ENCODE data around the gene OXA1L. TPM values are rescaled to one million over a fixed set of nuclear protein-coding genes. Genes with fewer than 3 reads are reported as not detected.
"Not testable (repeated sequence)": the region's sequence is repeated elsewhere in the genome, so short reads cannot be mapped to it uniquely, and the experiment has no call there.

Gene OXA1L
- total and polyA plus RNA-seq, 2 of the 13 experiments (the other 11 are each of a cell fraction or from before 2014, with no cell fraction given), result 230 to 589 TPM

- H3K9ac ChIP-seq (ENCODE audit: insufficient read depth, low read depth, low read length); in situ Hi-C loops (cut with HindIII; ENCODE audit: extremely low pct_ligation_motif_present, low pct_unique_long_range_greater_than_20kb); BruUV-seq (replicated peaks); POLR2A ChIA-PET; H3K36me3 ChIP-seq (replicated peaks in 1 of 2; ENCODE audit: control insufficient read depth in 1 of 2, insufficient read depth in 2 of 2, low read length in 2 of 2); ATAC-seq; H3K79me2 ChIP-seq (ENCODE audit: insufficient read depth, low read length); H3K9me3 ChIP-seq (ENCODE audit: low read length); H3K4me3 ChIP-seq (replicated peaks in 1 of 3; ENCODE audit: insufficient read depth in 1 of 3, low read depth in 2 of 3, low read length in 3 of 3); H3K27me3 ChIP-seq (ENCODE audit: control insufficient read depth in 1 of 2, insufficient read depth in 2 of 2, low read length in 2 of 2); FAIRE-seq; H4K20me1 ChIP-seq (ENCODE audit: insufficient read depth, low read length); DNase-seq (ENCODE audit: low spot score); H3K4me2 ChIP-seq (ENCODE audit: low read depth, low read length); H2AFZ ChIP-seq (ENCODE audit: low read length); intact Hi-C loops (cut with micrococcal nuclease; ENCODE audit: unreplicated experiment); CTCF ChIA-PET (ENCODE audit: low intra/inter-chr PET ratio, low total read pairs); H3K27ac ChIP-seq (ENCODE audit: extremely low read length, insufficient read depth, low read length): not testable (repeated sequence)
- 0 out of 2 replicates have a peak, but pooled peaks have one; percentile 23 for TF ChIP-seq FOXO4 (CRISPR knock-in tag; conservative IDR thresholded peaks at IDR 0.05)
- 81% methylated on average over 4 of the region's 4 CpGs for whole genome bisulfite sequencing (ENCODE audit: low lambda C conversion rate)
- H3K4me1 ChIP-seq (ENCODE audit: insufficient read depth, low read length), result peaks cover 34% of the 10 kb centered on the region
Measured at GRCh38 chr14:22805235-22805634, 38.7 kb downstream of the OXA1L start.

- POLR2A ChIA-PET, result interaction anchor here (0.7 to 3.4 kb wide), 15 partner anchors 9 to 218 kb away, joined by 3 to 26 read pairs (median 5); partner anchors contain the start of genes DAD1, LRP10, OXA1L and PRMT5
- FAIRE-seq, result peak; percentile 63
- TF ChIP-seq RORA (CRISPR knock-in tag; IDR thresholded peaks at IDR 0.05), result peak; percentile 69; the same call in 1 of the 2 replicates
- no peak for TF ChIP-seq DNMT3B (CRISPR knock-in tag; conservative IDR thresholded peaks at IDR 0.05)
- TF ChIP-seq CREM (IDR thresholded peaks at IDR 0.05), result no peak; the same call in 1 of the 2 replicates
- TF ChIP-seq CREM (CRISPR knock-in tag; IDR thresholded peaks at IDR 0.05), result no peak
- peak; percentile 47; the same call in 1 of the 2 replicates for TF ChIP-seq PATZ1 (CRISPR knock-in tag; IDR thresholded peaks at IDR 0.05)
- 0 out of 2 replicates have a peak, but pooled peaks have one; percentile 40 for TF ChIP-seq DPF2 (CRISPR knock-in tag; IDR thresholded peaks at IDR 0.05; ENCODE audit: borderline replicate concordance, low read depth)
- no peak for TF ChIP-seq DR1 (CRISPR knock-in tag; IDR thresholded peaks at IDR 0.05)
- TF ChIP-seq RXRB (CRISPR knock-in tag; IDR thresholded peaks at IDR 0.05; ENCODE audit: borderline replicate concordance), result peak; percentile 94
- TF ChIP-seq GABPB1 (CRISPR knock-in tag; IDR thresholded peaks at IDR 0.05), result no peak
- TF ChIP-seq NR2C2 (CRISPR knock-in tag; IDR thresholded peaks at IDR 0.05; ENCODE audit: borderline replicate concordance), result peak; percentile 65; the same call in 1 of the 2 replicates
- TF ChIP-seq MED1 (CRISPR knock-in tag; IDR thresholded peaks at IDR 0.05), result peak; percentile 63
- TF ChIP-seq ELF3 (CRISPR knock-in tag; IDR thresholded peaks at IDR 0.05), result 0 out of 2 replicates have a peak, but pooled peaks have one; percentile 4
- TF ChIP-seq HMGA1 (CRISPR knock-in tag; conservative IDR thresholded peaks at IDR 0.05), result no peak
- 0 out of 2 replicates have a peak, but pooled peaks have one; percentile 85 for TF ChIP-seq CC2D1A (CRISPR knock-in tag; IDR thresholded peaks at IDR 0.05)
Measured at GRCh38 chr14:22807432-22808087, 41.1 kb downstream of the OXA1L start.

More at GRCh38 chr14:22807432-22808087, 41.1 kb downstream of the OXA1L start:
- DNase-seq (ENCODE audit: low spot score), result peak; percentile 95
- Histone ChIP-seq H3K4me2 (ENCODE audit: low read depth, low read length) (peak overlapping the region; percentile 34), H3K27me3 (ENCODE audit: control insufficient read depth in 1 of 2, insufficient read depth in 2 of 2, low read length in 2 of 2) (no peaks in the 10 kb centered on the region), H3K36me3 (replicated peaks in 1 of 2; ENCODE audit: control insufficient read depth in 1 of 2, insufficient read depth in 2 of 2, low read length in 2 of 2) (no peaks in the 10 kb centered on the region), H3K9ac (ENCODE audit: insufficient read depth, low read depth, low read length) (no peak overlapping the region), H3K79me2 (ENCODE audit: insufficient read depth, low read length) (no peaks in the 10 kb centered on the region), H3K9me3 (ENCODE audit: low read length) (no peaks in the 10 kb centered on the region), H3K4me3 (replicated peaks in 1 of 3; ENCODE audit: insufficient read depth in 1 of 3, low read depth in 2 of 3, low read length in 3 of 3) (no peak overlapping the region), H3K4me1 (ENCODE audit: insufficient read depth, low read length) (peaks cover 34% of the 10 kb centered on the region), H3K27ac (ENCODE audit: extremely low read length, insufficient read depth, low read length) (peak overlapping the region; percentile 45), H2AFZ (ENCODE audit: low read length) (no peak overlapping the region), H4K20me1 (ENCODE audit: insufficient read depth, low read length) (no peaks in the 10 kb centered on the region)
- peak; percentile 91 for ATAC-seq
- in situ Hi-C loops (cut with HindIII; ENCODE audit: extremely low pct_ligation_motif_present, low pct_unique_long_range_greater_than_20kb), result no loop called here
- 34% methylated on average over 13 of the region's 13 CpGs for WGBS (ENCODE audit: low lambda C conversion rate)
- intact Hi-C loops (cut with micrococcal nuclease; ENCODE audit: unreplicated experiment), result loop anchor here (1.0 kb wide), 1 partner anchor 46 kb away; no protein-coding TSS in a partner anchor
- CTCF ChIA-PET (ENCODE audit: low intra/inter-chr PET ratio, low total read pairs), result interaction anchor here (1.4 kb wide), 1 partner anchor 15 kb away, joined by 4 read pairs; no protein-coding TSS in a partner anchor
- BruUV-seq (replicated peaks), result no TSS peak

All from HepG2 (cell line).